Tibial artery (tissue), 4 donors: ENCODE results near the gene RALB.
"Not testable (repeated sequence)": the region's sequence is repeated elsewhere in the genome, so short reads cannot be mapped to it uniquely, and the experiment has no call there.

Experiments used
- DNase-seq, 2 donors: peaks; one replicate each; pipeline ENCODE4 v3.0.0-alpha.2; 2019
- H3K27ac ChIP-seq, 2 donors: fragments of 200-600 bp; sonication (generic) in 1 of 2; 1 replicate in 1 of 2; 2 replicates in 1 of 2; pipeline ENCODE4 v1.5.1; 2018 to 2019; ENCODE audit warnings: mild to moderate bottlenecking in 1 of 2
- H3K27me3 ChIP-seq, 2 donors: fragments of 200-600 bp; sonication (generic) in 1 of 2; one replicate each; pipeline versions ENCODE4 v1.5.1 to v1.6.0; 2016 to 2019
- H3K36me3 ChIP-seq, 3 donors: fragments of 200-600 bp; sonication (generic) in 2 of 3; one replicate each; pipeline ENCODE4 v1.5.1; 2016 to 2019; ENCODE audit warnings: mild to moderate bottlenecking in 2 of 3
- H3K4me1 ChIP-seq, 4 donors: fragments of 200-600 bp; sonication (generic) in 2 of 4; 1 replicate in 3 of 4; 2 replicates in 1 of 4; pipeline ENCODE4 v1.5.1; 2016 to 2019
- H3K4me3 ChIP-seq, 2 donors: fragments of 200-600 bp; sonication (generic) in 1 of 2; 1 replicate in 1 of 2; 2 replicates in 1 of 2; pipeline ENCODE4 v1.5.1; 2018 to 2019; ENCODE audit warnings: mild to moderate bottlenecking in 2 of 2
- H3K9me3 ChIP-seq, 3 donors: fragments of 200-600 bp; sonication (generic) in 1 of 3; one replicate each; pipeline ENCODE4 v1.5.1; 2016 to 2019
- intact Hi-C: fragments of 100-400 bp; cut with DNase I; formaldehyde crosslinking; loops from one replicate; pipeline ENCODE4 v1.15.0; 2023; ENCODE audit warnings: low total_unique reads
- TF ChIP-seq, protein P1 (sequence below), 2 experiments: fragments of 200-600 bp in 1 of 2; fragments of 450-650 bp in 1 of 2; IDR thresholded peaks; one replicate each; pipeline ENCODE4 v1.5.1; 2017 to 2019; ENCODE audit warnings: antibody characterized with exemption in 2 of 2, mild to moderate bottlenecking in 1 of 2, moderate library complexity in 1 of 2

The RALB gene

DNA sequence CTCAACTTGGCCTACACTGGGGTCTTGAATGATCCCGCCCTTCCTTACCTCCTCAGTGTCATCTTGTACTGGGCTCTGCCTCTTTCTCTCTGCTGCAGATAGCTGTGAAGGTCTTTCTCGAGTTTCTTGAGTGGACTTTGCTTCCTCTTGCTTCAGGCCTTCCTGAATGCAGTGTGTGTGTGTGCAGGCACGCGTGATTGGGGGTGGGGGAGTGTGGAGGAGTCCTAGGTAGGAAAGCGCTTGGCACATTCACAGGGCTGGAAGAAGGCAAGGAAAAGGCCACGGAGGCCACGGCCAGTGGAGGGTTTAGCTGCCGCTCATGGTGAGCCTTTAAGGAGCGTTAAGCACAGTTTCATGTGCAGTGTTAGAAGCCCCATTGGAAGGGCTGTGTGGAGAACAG, 5.5 kb downstream of the RALB start:
- Histone ChIP-seq H3K4me1 (peaks cover 0 to 19% (median 11%) of the 10 kb centered on the region in 4 donors), H3K36me3 (no peaks in the 10 kb centered on the region), H3K9me3 (no peaks in the 10 kb centered on the region), H3K27me3 (no peaks in the 10 kb centered on the region), H3K4me3 (no peak overlapping the region), H3K27ac (no peak overlapping the region)
- no peak for DNase-seq
- TF ChIP-seq, protein P1, sequence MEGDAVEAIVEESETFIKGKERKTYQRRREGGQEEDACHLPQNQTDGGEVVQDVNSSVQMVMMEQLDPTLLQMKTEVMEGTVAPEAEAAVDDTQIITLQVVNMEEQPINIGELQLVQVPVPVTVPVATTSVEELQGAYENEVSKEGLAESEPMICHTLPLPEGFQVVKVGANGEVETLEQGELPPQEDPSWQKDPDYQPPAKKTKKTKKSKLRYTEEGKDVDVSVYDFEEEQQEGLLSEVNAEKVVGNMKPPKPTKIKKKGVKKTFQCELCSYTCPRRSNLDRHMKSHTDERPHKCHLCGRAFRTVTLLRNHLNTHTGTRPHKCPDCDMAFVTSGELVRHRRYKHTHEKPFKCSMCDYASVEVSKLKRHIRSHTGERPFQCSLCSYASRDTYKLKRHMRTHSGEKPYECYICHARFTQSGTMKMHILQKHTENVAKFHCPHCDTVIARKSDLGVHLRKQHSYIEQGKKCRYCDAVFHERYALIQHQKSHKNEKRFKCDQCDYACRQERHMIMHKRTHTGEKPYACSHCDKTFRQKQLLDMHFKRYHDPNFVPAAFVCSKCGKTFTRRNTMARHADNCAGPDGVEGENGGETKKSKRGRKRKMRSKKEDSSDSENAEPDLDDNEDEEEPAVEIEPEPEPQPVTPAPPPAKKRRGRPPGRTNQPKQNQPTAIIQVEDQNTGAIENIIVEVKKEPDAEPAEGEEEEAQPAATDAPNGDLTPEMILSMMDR (IDR thresholded peaks at IDR 0.05), result no peak
- intact Hi-C loops, result no loop called here

DNA sequence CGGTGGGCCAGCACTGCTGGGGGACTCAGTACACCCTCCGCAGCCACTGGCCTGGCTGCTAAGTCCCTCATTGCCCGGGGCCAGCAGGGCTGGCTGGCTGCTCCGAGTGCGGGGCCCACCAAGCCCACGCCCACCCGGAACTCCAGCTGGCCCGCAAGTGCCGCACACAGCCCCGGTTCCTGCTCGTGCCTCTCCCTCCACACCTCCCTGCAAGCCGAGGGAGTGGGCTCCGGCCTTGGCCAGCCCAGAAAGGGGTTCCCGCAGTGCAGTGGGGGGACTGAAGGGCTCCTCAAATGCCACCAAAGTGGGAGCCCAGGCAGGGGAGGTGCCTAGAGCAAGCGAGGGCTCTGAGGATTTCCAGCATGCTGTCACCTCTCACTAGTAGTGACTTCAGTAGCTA, 7.3 kb downstream of the RALB start:
- H3K36me3 ChIP-seq, H3K9me3 ChIP-seq, H3K4me3 ChIP-seq, H3K27ac ChIP-seq, H3K27me3 ChIP-seq, H3K4me1 ChIP-seq, intact Hi-C loops, DNase-seq: not testable (repeated sequence)

DNA sequence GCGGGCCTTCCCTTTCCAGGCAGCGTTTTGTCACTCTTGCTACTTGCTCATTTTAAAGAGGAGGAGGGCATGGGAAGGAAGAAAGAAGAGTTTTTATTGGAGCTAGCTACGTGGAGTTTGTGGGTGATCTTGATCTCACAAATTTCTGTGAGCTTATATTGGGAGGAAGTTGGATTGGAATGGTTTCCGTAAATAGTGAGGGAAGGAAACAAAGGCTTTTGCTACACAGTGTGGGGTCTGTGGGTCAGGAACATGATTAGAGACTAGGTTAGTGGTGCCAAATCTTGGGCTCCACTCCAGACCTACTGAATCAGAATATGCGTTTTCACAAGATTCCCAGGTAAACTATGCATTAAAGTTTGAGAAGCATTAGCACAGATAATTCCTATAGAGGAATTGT, 8.1 kb downstream of the RALB start:
- Histone ChIP-seq H3K9me3 (no peaks in the 10 kb centered on the region), H3K36me3 (no peaks in the 10 kb centered on the region), H3K27me3 (no peaks in the 10 kb centered on the region), H3K27ac (no peak overlapping the region), H3K4me1 (peaks cover 0 to 5% (median 0%) of the 10 kb centered on the region in 4 donors), H3K4me3 (no peak overlapping the region)
- intact Hi-C loops, result no loop called here
- TF ChIP-seq, protein P1 (IDR thresholded peaks at IDR 0.05), result no peak
- no peak for DNase-seq

DNA sequence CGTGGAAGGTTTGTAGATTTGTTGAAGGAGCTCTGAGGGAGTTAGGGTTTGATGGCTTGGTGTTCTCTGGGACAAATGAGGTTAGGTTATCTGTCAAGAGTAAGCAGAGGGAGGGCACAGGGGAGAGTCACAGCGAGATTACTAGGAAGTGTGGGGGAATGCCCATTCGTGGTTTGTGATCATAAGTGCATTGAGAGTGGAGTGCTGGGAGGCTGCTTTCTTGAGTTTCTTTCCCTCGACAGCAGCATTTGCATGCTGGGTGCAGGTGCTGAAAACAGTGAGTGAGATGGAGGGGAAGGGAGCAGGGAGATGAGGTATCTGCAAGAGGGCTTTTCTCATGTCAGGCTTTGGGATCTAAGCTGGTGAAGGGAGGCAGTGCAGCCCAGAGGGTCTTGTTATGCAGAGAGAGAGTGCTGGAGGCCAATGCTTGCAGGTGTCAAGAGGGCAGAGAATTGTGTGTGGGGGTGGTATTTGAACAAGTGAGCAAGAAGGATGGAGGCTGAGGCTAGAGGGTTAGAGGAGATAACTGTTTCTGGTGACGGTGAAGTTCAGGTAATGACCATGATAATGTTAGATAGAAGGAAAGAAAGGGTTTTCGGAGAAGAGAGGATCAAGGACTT, 8.8 kb downstream of the RALB start:
- H3K27ac ChIP-seq, result no peak overlapping the region
- H3K4me1 ChIP-seq, result peaks cover 0 to 2% (median 0%) of the 10 kb centered on the region in 4 donors

DNA sequence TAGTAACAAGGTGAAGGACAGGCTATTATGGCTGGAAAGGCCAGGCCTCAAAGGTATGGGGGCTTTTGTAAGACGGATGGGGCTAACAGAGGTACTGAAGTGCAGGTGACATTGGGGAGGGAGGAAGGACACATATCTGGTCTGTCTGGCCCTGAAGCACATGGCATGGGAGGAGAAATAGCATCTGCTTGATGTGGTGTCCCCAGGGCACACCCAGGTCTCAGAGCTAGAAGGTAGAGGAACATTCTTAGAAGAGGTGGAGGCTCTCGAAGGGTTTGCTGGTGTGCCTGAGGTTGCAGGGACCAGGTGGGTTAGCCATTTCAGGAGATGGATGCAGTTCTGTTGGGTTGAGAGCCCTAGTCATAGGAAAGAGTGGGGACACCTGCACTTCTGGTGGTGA, 9.5 kb downstream of the RALB start:
- no peaks in the 10 kb centered on the region for H3K4me1 ChIP-seq
- no peak overlapping the region for H3K27ac ChIP-seq
- intact Hi-C loops, result no loop called here

More for the DNA sequence above, 8.8 kb downstream of the RALB start:
- intact Hi-C loops, result no loop called here
- DNase-seq, result no peak
- H3K4me3 ChIP-seq, result no peak overlapping the region
- H3K36me3 ChIP-seq, result no peaks in the 10 kb centered on the region
- no peaks in the 10 kb centered on the region for H3K9me3 ChIP-seq
- no peaks in the 10 kb centered on the region for H3K27me3 ChIP-seq
- TF ChIP-seq, protein P1 (IDR thresholded peaks at IDR 0.05), result no peak

DNA sequence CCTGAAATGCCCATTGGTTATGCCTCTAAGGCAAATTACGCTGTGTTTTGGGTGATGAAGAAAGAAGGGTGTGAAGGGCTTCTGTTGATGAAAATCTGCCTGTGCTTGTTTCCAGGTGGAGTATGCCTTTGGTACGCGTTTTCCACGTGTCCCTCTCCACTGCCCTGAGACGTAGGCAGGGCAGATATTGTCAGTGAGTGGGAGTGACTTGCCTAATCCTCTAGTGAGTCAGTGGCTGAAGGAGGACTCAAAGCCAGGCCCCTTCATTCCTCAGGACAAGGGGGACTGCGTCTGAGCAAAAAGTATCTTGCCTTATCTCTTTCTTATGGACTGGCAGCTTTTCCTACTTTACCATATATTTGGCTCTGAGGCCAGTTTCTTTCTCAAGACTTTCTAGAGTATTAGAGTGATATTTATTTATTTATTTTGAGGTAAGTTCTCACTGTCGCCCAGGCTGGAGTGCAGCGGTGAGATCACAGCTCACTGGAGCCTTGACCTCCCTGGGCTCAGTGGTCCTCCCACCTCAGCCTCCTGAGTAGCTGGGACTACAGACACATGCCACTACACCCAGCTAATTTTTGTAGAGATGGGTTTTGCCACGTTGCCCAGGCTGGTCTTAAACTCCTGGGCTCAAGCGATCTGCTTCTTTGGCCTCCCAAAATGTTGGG, 10.2 kb downstream of the RALB start:
- intact Hi-C loops, result no loop called here
- Histone ChIP-seq H3K27me3 (no peaks in the 10 kb centered on the region), H3K4me1 (no peaks in the 10 kb centered on the region), H3K27ac (no peak overlapping the region), H3K36me3 (no peaks in the 10 kb centered on the region), H3K9me3 (no peaks in the 10 kb centered on the region), H3K4me3 (no peak overlapping the region)
- TF ChIP-seq, protein P1 (IDR thresholded peaks at IDR 0.05), result no peak
- no peak for DNase-seq

More for the DNA sequence above, 9.5 kb downstream of the RALB start:
- H3K36me3 ChIP-seq, result no peaks in the 10 kb centered on the region
- no peaks in the 10 kb centered on the region for H3K27me3 ChIP-seq
- H3K9me3 ChIP-seq, result no peaks in the 10 kb centered on the region
- H3K4me3 ChIP-seq, result no peak overlapping the region
- TF ChIP-seq, protein P1 (IDR thresholded peaks at IDR 0.05), result no peak
- no peak for DNase-seq
